HG03571 (cell line): Measurements from ENCODE around the gene SFTPB.
"Not testable (repeated sequence)": the region's sequence is repeated elsewhere in the genome, so short reads cannot be mapped to it uniquely, and the experiment has no call there.

ENCODE experiments used
- ATAC-seq: cut with Tn5 transposase; IDR thresholded peaks from one replicate; pipeline ENCODE4 v1.9.1; 2021; ENCODE audit not compliant: unreplicated experiment

The SFTPB gene

GRCh38 chr2:85614757-85615156 is 53.2 kb downstream of the SFTPB start:
- ATAC-seq: not testable (repeated sequence)

GRCh38 chr2:85613717-85614515 is 54.1 kb downstream of the SFTPB start:
- ATAC-seq: no peak

- ATAC-seq: peak; percentile 69
Measured at GRCh38 chr2:85611705-85612587, 56.1 kb downstream of the SFTPB start, which contains the start of gene C2orf68. TSS of gene C2orf68 (minus strand) at chr2:85612066. CDS start at chr2:85611984, 82 bp downstream.

GRCh38 chr2:85611217-85611704 is 56.7 kb downstream of the SFTPB start:
- ATAC-seq: no peak
